ENCODE data around the gene SBNO1. TPM values are rescaled to one million over a fixed set of nuclear protein-coding genes. Genes with fewer than 3 reads are reported as not detected.
"Not testable (repeated sequence)": the region's sequence is repeated elsewhere in the genome, so short reads cannot be mapped to it uniquely, and the experiment has no call there.

The SBNO1 gene
- total and polyA plus RNA-seq, 8 donors, result 3.4 to 35.6 (median 9.9) TPM

- no peak for TF ChIP-seq POLR2A (IDR thresholded peaks at IDR 0.05)
- no peaks in the 10 kb centered on the region for H3K27me3 ChIP-seq
- H3K27ac ChIP-seq, result no peak overlapping the region
- no peak for DNase-seq
- H3K4me1 ChIP-seq, result no peaks in the 10 kb centered on the region
- no peaks in the 10 kb centered on the region for H3K9me3 ChIP-seq
- intact Hi-C loops (cut with DNase I; ENCODE audit: low total_unique reads), result no loop called here
- WGBS, 5 donors, result 82 to 90% (median 88%) methylated on average over 8 of the region's 8 CpGs
- no peak overlapping the region for H3K4me3 ChIP-seq
- H3K36me3 ChIP-seq, result peaks cover 25 to 98% (median 95%) of the 10 kb centered on the region in 4 donors
These were observed 28.1 kb downstream of the SBNO1 start for GRCh38 chr12:123336530-123336929.

GRCh38 chr12:123335490-123335889 lies 29.2 kb downstream of the SBNO1 start:
- no peak for DNase-seq
- Histone ChIP-seq H3K27me3 (no peaks in the 10 kb centered on the region), H3K27ac (no peak overlapping the region), H3K36me3 (peaks cover 23 to 98% (median 95%) of the 10 kb centered on the region in 4 donors), H3K4me1 (no peaks in the 10 kb centered on the region), H3K9me3 (no peaks in the 10 kb centered on the region), H3K4me3 (no peak overlapping the region)
- 81 to 91% (median 89%) methylated on average over 3 of the region's 3 CpGs for WGBS, 5 donors
- intact Hi-C loops (cut with DNase I; ENCODE audit: low total_unique reads), result no loop called here
- TF ChIP-seq EP300 (IDR thresholded peaks at IDR 0.05) (no peak), POLR2AphosphoS5 (IDR thresholded peaks at IDR 0.05) (no peak), POLR2A (IDR thresholded peaks at IDR 0.05) (no peak), CTCF (IDR thresholded peaks at IDR 0.05) (no peak)

- intact Hi-C loops (cut with DNase I; ENCODE audit: low total_unique reads), result no loop called here
- 43 to 71% (median 63%) methylated on average over 1 of the region's 1 CpG for WGBS, 5 donors
- no peaks in the 10 kb centered on the region for H3K27me3 ChIP-seq
- H3K9me3 ChIP-seq, result no peaks in the 10 kb centered on the region
- TF ChIP-seq POLR2A (IDR thresholded peaks at IDR 0.05) (no peak), EP300 (IDR thresholded peaks at IDR 0.05) (no peak), POLR2AphosphoS5 (IDR thresholded peaks at IDR 0.05) (no peak), CTCF (IDR thresholded peaks at IDR 0.05) (no peak)
- peak in 1 of 2 donors; percentile 38 for DNase-seq
- no peak overlapping the region for H3K27ac ChIP-seq
- H3K36me3 ChIP-seq, result peaks cover 51 to 98% (median 97%) of the 10 kb centered on the region in 4 donors
- no peaks in the 10 kb centered on the region for H3K4me1 ChIP-seq
- no peak overlapping the region for H3K4me3 ChIP-seq
These were observed 34.8 kb downstream of the SBNO1 start for GRCh38 chr12:123329799-123330198.

- no peak for DNase-seq
- intact Hi-C loops (cut with DNase I; ENCODE audit: low total_unique reads), result no loop called here
- no peak for TF ChIP-seq EP300 (IDR thresholded peaks at IDR 0.05)
- no peak for TF ChIP-seq POLR2AphosphoS5 (IDR thresholded peaks at IDR 0.05)
- no peak for TF ChIP-seq POLR2A (IDR thresholded peaks at IDR 0.05)
- TF ChIP-seq CTCF (IDR thresholded peaks at IDR 0.05), result no peak
- no peaks in the 10 kb centered on the region for H3K4me1 ChIP-seq
- no peaks in the 10 kb centered on the region for H3K9me3 ChIP-seq
- 91 to 95% (median 92%) methylated on average over 6 of the region's 6 CpGs for WGBS, 5 donors
- peaks cover 83 to 100% (median 100%) of the 10 kb centered on the region in 4 donors for H3K36me3 ChIP-seq
- H3K27me3 ChIP-seq, result no peaks in the 10 kb centered on the region
- no peak overlapping the region for H3K4me3 ChIP-seq
- no peak overlapping the region for H3K27ac ChIP-seq
These were observed 44.8 kb downstream of the SBNO1 start for GRCh38 chr12:123319826-123320225.

- no peak for DNase-seq
- no peaks in the 10 kb centered on the region for H3K27me3 ChIP-seq
- H3K4me3 ChIP-seq, result no peak overlapping the region
- intact Hi-C loops (cut with DNase I; ENCODE audit: low total_unique reads), result no loop called here
- peaks cover 79 to 100% (median 100%) of the 10 kb centered on the region in 4 donors for H3K36me3 ChIP-seq
- no peaks in the 10 kb centered on the region for H3K9me3 ChIP-seq
- TF ChIP-seq POLR2A (IDR thresholded peaks at IDR 0.05), result no peak
- no peak for TF ChIP-seq POLR2AphosphoS5 (IDR thresholded peaks at IDR 0.05)
- TF ChIP-seq EP300 (IDR thresholded peaks at IDR 0.05), result no peak
- no peak for TF ChIP-seq CTCF (IDR thresholded peaks at IDR 0.05)
- 83 to 100% (median 96%) methylated on average over 3 of the region's 3 CpGs for WGBS, 5 donors
- no peaks in the 10 kb centered on the region for H3K4me1 ChIP-seq
- no peak overlapping the region for H3K27ac ChIP-seq
These were observed 45.4 kb downstream of the SBNO1 start for GRCh38 chr12:123319273-123319672.

- intact Hi-C loops (cut with DNase I; ENCODE audit: low total_unique reads); H3K27me3 ChIP-seq; H3K9me3 ChIP-seq; H3K4me3 ChIP-seq; H3K4me1 ChIP-seq; DNase-seq; H3K27ac ChIP-seq: not testable (repeated sequence)
- peaks cover 78 to 100% (median 100%) of the 10 kb centered on the region in 4 donors for H3K36me3 ChIP-seq
- WGBS, 5 donors, result 84 to 93% (median 89%) methylated on average over 4 of the region's 4 CpGs
These were observed 51.6 kb downstream of the SBNO1 start for GRCh38 chr12:123313046-123313445.
